ENCODE results near the gene KPRP.

- no peak for TF ChIP-seq CTCF (IDR thresholded peaks at IDR 0.05)
- no peak for TF ChIP-seq POLR2A (IDR thresholded peaks at IDR 0.05)
Measured at GRCh38 chr1:152795686-152796085, 37.9 kb downstream of the KPRP start.

Measured in esophagus squamous epithelium (tissue), 4 donors.